WTC11 (cell line): ENCODE results near the gene GALNT13. TPM values are rescaled to one million over a fixed set of nuclear protein-coding genes. Genes with fewer than 3 reads are reported as not detected.
A peak's percentile ranks its signal among the peaks of the same experiment; 100 is the strongest.

Source experiments
- ATAC-seq: fragments of 200-7000 bp; cut with Tn5 transposase; 2 replicates; pipeline ENCODE4 v1.10.0; 2021; ENCODE audit warnings: mild to moderate bottlenecking, moderate library complexity
- CTCF ChIA-PET: fragments of 300-600 bp; sonication (Branson Sonifier 250); formaldehyde crosslinking; loops from one replicate; lab custom pipeline; 2021; ENCODE audit warnings: antibody characterized with exemption; lab: Charles Lee
- POLR2A ChIA-PET: fragments of 350-600 bp; sonication (Branson Sonifier 250); formaldehyde crosslinking; loops from one replicate; lab custom pipeline; 2021; ENCODE audit warnings: antibody characterized with exemption; lab: Charles Lee
- DNase-seq: peaks from one replicate; pipeline ENCODE4 v3.0.0; 2021; ENCODE audit warnings: low spot score
- H3K27ac Mint-ChIP-seq: 2 replicates; pipeline ENCODE4 v1.8.0; 2021; ENCODE audit warnings: mixed read lengths
- H3K27me3 Mint-ChIP-seq: 2 replicates; pipeline ENCODE4 v1.8.0; 2021; ENCODE audit warnings: low read depth, mild to moderate bottlenecking, moderate library complexity, mixed read lengths
- H3K36me3 Mint-ChIP-seq: 2 replicates; pipeline ENCODE4 v1.8.0; 2021; ENCODE audit warnings: mixed read lengths
- H3K4me1 Mint-ChIP-seq: 2 replicates; pipeline ENCODE4 v1.8.0; 2022; ENCODE audit warnings: mixed read lengths
- H3K4me3 Mint-ChIP-seq: 2 replicates; pipeline ENCODE4 v1.8.0; 2021; ENCODE audit warnings: mild to moderate bottlenecking, moderate library complexity, mixed read lengths
- H3K9me3 Mint-ChIP-seq: 2 replicates; pipeline ENCODE4 v1.8.0; 2021; ENCODE audit warnings: mixed read lengths
- ELF4 ChIP-seq: sonication (generic); formaldehyde crosslinking; IDR thresholded peaks from 2 replicates; pipeline ENCODE4 v1.8.1; 2022; ENCODE audit warnings: low read depth, mild to moderate bottlenecking, moderate library complexity, missing genetic modification reagents
- FOXK1 ChIP-seq: sonication (generic); formaldehyde crosslinking; IDR thresholded peaks from 2 replicates; pipeline ENCODE4 v1.8.0; 2022; ENCODE audit warnings: mild to moderate bottlenecking, moderate library complexity, missing genetic modification reagents
- OVOL2 ChIP-seq: fragments of 250-450 bp; sonication (Bioruptor Pico); IDR thresholded peaks from 2 replicates; pipeline ENCODE4 v1.9.0; 2021; ENCODE audit warnings: mild to moderate bottlenecking, borderline replicate concordance
- SMAD4 ChIP-seq: sonication (generic); formaldehyde crosslinking; IDR thresholded peaks from 2 replicates; pipeline ENCODE4 v1.8.0; 2022; ENCODE audit warnings: mild to moderate bottlenecking, missing genetic modification reagents
- TCF7 ChIP-seq: sonication (generic); formaldehyde crosslinking; IDR thresholded peaks from 2 replicates; pipeline ENCODE4 v1.8.0; 2022; ENCODE audit warnings: mild to moderate bottlenecking, low read depth, missing genetic modification reagents, moderate library complexity
- ZNF219 ChIP-seq: sonication (generic); formaldehyde crosslinking; IDR thresholded peaks from 2 replicates; pipeline ENCODE4 v1.8.0; 2023; ENCODE audit warnings: missing genetic modification reagents, mild to moderate bottlenecking, borderline replicate concordance
- ZNF232 ChIP-seq: sonication (generic); formaldehyde crosslinking; IDR thresholded peaks from 2 replicates; pipeline ENCODE4 v1.8.0; 2022; ENCODE audit warnings: mild to moderate bottlenecking, missing genetic modification reagents
- total RNA-seq: library from RNA; stranded (reverse); gene quantifications from 3 replicates; pipeline ENCODE4 v1.2.3, GENCODE V29; 2021
- TF ChIP-seq, protein P1 (sequence below): sonication (generic); formaldehyde crosslinking; IDR thresholded peaks from 2 replicates; pipeline ENCODE4 v1.8.0; 2022; ENCODE audit warnings: mild to moderate bottlenecking, missing genetic modification reagents
- TF ChIP-seq, protein P2 (sequence below): sonication (generic); formaldehyde crosslinking; IDR thresholded peaks from 2 replicates; pipeline ENCODE4 v1.8.1; 2023; ENCODE audit warnings: mild to moderate bottlenecking, missing genetic modification reagents, borderline replicate concordance
- TF ChIP-seq, protein P3 (sequence below): sonication (generic); formaldehyde crosslinking; IDR thresholded peaks from 2 replicates; pipeline ENCODE4 v1.8.0; 2022; ENCODE audit warnings: mild to moderate bottlenecking, missing genetic modification reagents
- TF ChIP-seq, protein P4 (sequence below): sonication (generic); formaldehyde crosslinking; IDR thresholded peaks from 2 replicates; pipeline ENCODE4 v1.8.0; 2022; ENCODE audit warnings: mild to moderate bottlenecking, missing genetic modification reagents
- TF ChIP-seq, protein P5 (sequence below): sonication (generic); formaldehyde crosslinking; IDR thresholded peaks from 2 replicates; pipeline ENCODE4 v1.8.1; 2023; ENCODE audit warnings: mild to moderate bottlenecking, missing genetic modification reagents
- TF ChIP-seq, protein P6 (sequence below): sonication (generic); formaldehyde crosslinking; IDR thresholded peaks from 2 replicates; pipeline ENCODE4 v1.8.0; 2023; ENCODE audit warnings: mild to moderate bottlenecking, missing genetic modification reagents
- TF ChIP-seq, protein P7 (sequence below): fragments of 250-450 bp; sonication (Bioruptor Pico); IDR thresholded peaks from 2 replicates; pipeline ENCODE4 v1.9.0; 2021; ENCODE audit warnings: moderate library complexity, mild to moderate bottlenecking, inconsistent platforms, borderline replicate concordance
- TF ChIP-seq, protein P8 (sequence below): sonication (generic); formaldehyde crosslinking; IDR thresholded peaks from 2 replicates; pipeline ENCODE4 v1.8.1; 2023; ENCODE audit warnings: mild to moderate bottlenecking, moderate library complexity, missing genetic modification reagents

The GALNT13 gene
- total RNA-seq, 1 experiment from 2014 or later: 9.9 TPM

DNA sequence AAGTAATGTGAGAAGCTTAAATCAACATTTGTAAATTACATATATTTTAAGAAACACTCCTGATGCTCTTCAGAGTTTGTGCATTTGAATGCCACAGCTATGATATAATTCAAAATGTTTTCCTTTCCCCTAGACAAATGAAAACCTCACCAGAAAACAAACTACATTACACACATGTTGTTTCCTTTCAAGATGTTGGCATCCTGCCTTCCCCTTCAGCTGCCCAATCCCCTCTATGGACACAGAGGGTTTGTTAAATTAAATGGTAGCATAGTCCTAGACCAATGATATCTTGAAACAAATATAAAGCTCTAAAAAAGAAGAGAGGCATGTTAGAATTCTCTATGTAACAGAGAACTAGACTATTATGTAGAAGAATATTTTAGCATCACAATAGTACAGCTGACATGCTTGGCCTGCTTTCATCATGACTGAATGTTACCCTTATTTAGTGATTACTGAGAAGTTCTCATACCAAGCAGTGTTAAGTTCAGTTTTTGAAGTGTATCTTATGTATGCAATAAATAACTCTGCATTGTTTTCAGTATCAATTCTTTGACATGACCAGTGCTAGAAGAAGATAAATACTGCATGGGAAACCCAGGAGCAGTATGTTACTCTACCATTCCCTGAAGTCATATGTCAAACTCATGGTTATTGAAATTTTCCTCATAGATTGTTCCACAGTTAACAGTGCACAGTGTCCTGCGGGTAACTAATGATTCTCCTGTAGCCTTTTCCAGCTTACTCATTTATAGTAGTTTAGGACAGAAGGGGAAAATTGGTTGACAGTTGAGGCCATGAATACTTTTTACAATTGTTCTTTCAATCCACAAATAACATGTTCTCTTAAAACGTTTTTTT lies 510.4 kb downstream of the GALNT13 start:
- Mint-ChIP-seq H3K4me1 (peaks cover 30% of the 10 kb centered on the region), H3K4me3 (no peak overlapping the region), H3K27ac (peak overlapping the region; percentile 60; the same call in 1 of the 2 replicates), H3K36me3 (no peaks in the 10 kb centered on the region), H3K9me3 (no peaks in the 10 kb centered on the region), H3K27me3 (no peaks in the 10 kb centered on the region)
- no peak for DNase-seq
- ChIA-PET POLR2A (no interaction called here), CTCF (interaction anchor here (1.2 kb wide), 1 partner anchor 594 kb away, joined by 3 read pairs; no protein-coding TSS in a partner anchor)
- ATAC-seq: peak; percentile 47; the same call in 1 of the 2 replicates
- TF ChIP-seq, protein P1, sequence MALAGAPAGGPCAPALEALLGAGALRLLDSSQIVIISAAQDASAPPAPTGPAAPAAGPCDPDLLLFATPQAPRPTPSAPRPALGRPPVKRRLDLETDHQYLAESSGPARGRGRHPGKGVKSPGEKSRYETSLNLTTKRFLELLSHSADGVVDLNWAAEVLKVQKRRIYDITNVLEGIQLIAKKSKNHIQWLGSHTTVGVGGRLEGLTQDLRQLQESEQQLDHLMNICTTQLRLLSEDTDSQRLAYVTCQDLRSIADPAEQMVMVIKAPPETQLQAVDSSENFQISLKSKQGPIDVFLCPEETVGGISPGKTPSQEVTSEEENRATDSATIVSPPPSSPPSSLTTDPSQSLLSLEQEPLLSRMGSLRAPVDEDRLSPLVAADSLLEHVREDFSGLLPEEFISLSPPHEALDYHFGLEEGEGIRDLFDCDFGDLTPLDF (CRISPR knock-in tag): no peak
- no peak for TF ChIP-seq TCF7 (CRISPR knock-in tag)
- TF ChIP-seq, protein P2, sequence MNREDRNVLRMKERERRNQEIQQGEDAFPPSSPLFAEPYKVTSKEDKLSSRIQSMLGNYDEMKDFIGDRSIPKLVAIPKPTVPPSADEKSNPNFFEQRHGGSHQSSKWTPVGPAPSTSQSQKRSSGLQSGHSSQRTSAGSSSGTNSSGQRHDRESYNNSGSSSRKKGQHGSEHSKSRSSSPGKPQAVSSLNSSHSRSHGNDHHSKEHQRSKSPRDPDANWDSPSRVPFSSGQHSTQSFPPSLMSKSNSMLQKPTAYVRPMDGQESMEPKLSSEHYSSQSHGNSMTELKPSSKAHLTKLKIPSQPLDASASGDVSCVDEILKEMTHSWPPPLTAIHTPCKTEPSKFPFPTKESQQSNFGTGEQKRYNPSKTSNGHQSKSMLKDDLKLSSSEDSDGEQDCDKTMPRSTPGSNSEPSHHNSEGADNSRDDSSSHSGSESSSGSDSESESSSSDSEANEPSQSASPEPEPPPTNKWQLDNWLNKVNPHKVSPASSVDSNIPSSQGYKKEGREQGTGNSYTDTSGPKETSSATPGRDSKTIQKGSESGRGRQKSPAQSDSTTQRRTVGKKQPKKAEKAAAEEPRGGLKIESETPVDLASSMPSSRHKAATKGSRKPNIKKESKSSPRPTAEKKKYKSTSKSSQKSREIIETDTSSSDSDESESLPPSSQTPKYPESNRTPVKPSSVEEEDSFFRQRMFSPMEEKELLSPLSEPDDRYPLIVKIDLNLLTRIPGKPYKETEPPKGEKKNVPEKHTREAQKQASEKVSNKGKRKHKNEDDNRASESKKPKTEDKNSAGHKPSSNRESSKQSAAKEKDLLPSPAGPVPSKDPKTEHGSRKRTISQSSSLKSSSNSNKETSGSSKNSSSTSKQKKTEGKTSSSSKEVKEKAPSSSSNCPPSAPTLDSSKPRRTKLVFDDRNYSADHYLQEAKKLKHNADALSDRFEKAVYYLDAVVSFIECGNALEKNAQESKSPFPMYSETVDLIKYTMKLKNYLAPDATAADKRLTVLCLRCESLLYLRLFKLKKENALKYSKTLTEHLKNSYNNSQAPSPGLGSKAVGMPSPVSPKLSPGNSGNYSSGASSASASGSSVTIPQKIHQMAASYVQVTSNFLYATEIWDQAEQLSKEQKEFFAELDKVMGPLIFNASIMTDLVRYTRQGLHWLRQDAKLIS (CRISPR knock-in tag): no peak
- no peak for TF ChIP-seq SMAD4 (CRISPR knock-in tag)
- no peak for TF ChIP-seq ELF4 (CRISPR knock-in tag)
- TF ChIP-seq, protein P3, sequence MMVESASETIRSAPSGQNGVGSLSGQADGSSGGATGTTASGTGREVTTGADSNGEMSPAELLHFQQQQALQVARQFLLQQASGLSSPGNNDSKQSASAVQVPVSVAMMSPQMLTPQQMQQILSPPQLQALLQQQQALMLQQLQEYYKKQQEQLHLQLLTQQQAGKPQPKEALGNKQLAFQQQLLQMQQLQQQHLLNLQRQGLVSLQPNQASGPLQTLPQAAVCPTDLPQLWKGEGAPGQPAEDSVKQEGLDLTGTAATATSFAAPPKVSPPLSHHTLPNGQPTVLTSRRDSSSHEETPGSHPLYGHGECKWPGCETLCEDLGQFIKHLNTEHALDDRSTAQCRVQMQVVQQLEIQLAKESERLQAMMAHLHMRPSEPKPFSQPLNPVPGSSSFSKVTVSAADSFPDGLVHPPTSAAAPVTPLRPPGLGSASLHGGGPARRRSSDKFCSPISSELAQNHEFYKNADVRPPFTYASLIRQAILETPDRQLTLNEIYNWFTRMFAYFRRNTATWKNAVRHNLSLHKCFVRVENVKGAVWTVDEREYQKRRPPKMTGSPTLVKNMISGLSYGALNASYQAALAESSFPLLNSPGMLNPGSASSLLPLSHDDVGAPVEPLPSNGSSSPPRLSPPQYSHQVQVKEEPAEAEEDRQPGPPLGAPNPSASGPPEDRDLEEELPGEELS (CRISPR knock-in tag): no peak
- TF ChIP-seq, protein P4, sequence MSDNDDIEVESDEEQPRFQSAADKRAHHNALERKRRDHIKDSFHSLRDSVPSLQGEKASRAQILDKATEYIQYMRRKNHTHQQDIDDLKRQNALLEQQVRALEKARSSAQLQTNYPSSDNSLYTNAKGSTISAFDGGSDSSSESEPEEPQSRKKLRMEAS (CRISPR knock-in tag): no peak
- TF ChIP-seq ZNF232 (CRISPR knock-in tag): no peak
- TF ChIP-seq, protein P5, sequence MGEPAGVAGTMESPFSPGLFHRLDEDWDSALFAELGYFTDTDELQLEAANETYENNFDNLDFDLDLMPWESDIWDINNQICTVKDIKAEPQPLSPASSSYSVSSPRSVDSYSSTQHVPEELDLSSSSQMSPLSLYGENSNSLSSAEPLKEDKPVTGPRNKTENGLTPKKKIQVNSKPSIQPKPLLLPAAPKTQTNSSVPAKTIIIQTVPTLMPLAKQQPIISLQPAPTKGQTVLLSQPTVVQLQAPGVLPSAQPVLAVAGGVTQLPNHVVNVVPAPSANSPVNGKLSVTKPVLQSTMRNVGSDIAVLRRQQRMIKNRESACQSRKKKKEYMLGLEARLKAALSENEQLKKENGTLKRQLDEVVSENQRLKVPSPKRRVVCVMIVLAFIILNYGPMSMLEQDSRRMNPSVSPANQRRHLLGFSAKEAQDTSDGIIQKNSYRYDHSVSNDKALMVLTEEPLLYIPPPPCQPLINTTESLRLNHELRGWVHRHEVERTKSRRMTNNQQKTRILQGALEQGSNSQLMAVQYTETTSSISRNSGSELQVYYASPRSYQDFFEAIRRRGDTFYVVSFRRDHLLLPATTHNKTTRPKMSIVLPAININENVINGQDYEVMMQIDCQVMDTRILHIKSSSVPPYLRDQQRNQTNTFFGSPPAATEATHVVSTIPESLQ (CRISPR knock-in tag): no peak

DNA sequence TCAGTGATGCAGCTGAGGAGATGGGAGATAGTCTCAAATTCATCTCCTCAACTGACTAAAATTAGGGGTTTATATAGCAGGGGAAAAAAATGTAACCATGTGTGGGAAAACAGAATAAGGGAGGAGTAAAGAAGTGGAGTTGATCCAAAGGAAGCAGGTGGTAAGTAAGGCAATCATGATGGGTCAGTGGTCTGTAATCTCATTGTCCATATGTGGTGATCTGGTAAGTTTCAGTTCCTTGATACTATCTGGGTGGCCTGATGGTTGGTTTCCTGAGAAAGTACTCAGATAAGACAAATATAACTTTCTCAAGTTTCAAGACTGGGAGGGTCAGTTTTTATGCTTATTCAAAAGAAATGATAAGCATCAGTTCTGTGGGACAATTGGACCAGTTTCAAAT lies 514.5 kb downstream of the GALNT13 start:
- Mint-ChIP-seq H3K9me3 (peaks cover 23% of the 10 kb centered on the region), H3K36me3 (peaks cover 6% of the 10 kb centered on the region; the same call in 1 of the 2 replicates), H3K27ac (no peak overlapping the region), H3K4me3 (no peak overlapping the region), H3K4me1 (peaks cover 21% of the 10 kb centered on the region), H3K27me3 (no peaks in the 10 kb centered on the region)
- DNase-seq (no peak), ATAC-seq (no peak)
- CTCF ChIA-PET: no interaction called here
- POLR2A ChIA-PET: no interaction called here
- TF ChIP-seq OVOL2 (CRISPR knock-in tag): no peak
- TF ChIP-seq, protein P5 (CRISPR knock-in tag): no peak
- TF ChIP-seq, protein P6, sequence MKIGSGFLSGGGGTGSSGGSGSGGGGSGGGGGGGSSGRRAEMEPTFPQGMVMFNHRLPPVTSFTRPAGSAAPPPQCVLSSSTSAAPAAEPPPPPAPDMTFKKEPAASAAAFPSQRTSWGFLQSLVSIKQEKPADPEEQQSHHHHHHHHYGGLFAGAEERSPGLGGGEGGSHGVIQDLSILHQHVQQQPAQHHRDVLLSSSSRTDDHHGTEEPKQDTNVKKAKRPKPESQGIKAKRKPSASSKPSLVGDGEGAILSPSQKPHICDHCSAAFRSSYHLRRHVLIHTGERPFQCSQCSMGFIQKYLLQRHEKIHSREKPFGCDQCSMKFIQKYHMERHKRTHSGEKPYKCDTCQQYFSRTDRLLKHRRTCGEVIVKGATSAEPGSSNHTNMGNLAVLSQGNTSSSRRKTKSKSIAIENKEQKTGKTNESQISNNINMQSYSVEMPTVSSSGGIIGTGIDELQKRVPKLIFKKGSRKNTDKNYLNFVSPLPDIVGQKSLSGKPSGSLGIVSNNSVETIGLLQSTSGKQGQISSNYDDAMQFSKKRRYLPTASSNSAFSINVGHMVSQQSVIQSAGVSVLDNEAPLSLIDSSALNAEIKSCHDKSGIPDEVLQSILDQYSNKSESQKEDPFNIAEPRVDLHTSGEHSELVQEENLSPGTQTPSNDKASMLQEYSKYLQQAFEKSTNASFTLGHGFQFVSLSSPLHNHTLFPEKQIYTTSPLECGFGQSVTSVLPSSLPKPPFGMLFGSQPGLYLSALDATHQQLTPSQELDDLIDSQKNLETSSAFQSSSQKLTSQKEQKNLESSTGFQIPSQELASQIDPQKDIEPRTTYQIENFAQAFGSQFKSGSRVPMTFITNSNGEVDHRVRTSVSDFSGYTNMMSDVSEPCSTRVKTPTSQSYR (CRISPR knock-in tag): no peak
- no peak for TF ChIP-seq ZNF219 (CRISPR knock-in tag)
- TF ChIP-seq FOXK1 (CRISPR knock-in tag): no peak
- TF ChIP-seq, protein P7, sequence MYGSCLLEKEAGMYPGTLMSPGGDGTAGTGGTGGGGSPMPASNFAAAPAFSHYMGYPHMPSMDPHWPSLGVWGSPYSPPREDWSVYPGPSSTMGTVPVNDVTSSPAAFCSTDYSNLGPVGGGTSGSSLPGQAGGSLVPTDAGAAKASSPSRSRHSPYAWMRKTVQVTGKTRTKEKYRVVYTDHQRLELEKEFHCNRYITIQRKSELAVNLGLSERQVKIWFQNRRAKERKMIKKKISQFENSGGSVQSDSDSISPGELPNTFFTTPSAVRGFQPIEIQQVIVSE (CRISPR knock-in tag): no peak
- TF ChIP-seq, protein P8, sequence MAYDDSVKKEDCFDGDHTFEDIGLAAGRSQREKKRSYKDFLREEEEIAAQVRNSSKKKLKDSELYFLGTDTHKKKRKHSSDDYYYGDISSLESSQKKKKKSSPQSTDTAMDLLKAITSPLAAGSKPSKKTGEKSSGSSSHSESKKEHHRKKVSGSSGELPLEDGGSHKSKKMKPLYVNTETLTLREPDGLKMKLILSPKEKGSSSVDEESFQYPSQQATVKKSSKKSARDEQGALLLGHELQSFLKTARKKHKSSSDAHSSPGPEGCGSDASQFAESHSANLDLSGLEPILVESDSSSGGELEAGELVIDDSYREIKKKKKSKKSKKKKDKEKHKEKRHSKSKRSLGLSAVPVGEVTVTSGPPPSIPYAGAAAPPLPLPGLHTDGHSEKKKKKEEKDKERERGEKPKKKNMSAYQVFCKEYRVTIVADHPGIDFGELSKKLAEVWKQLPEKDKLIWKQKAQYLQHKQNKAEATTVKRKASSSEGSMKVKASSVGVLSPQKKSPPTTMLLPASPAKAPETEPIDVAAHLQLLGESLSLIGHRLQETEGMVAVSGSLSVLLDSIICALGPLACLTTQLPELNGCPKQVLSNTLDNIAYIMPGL (CRISPR knock-in tag): no peak
